ENCODE results near the gene TBCCD1. TPM values are rescaled to one million over a fixed set of nuclear protein-coding genes. Genes with fewer than 3 reads are reported as not detected.

Gene TBCCD1
- total and polyA plus RNA-seq, 2 donors (not counting 3 experiments of a cell fraction or from before 2014, with no cell fraction given): 16.5 to 16.6 TPM

- dilution Hi-C loops (cut with MboI; ENCODE audit: extremely low pct_ligation_motif_present, low sequenced_read_pairs): no loop called here
- H2AFZ ChIP-seq (ENCODE audit: low read depth, low read length): no peak overlapping the region
- H3K9ac ChIP-seq (replicated peaks; ENCODE audit: extremely low read depth, insufficient read depth, low read length): no peak overlapping the region
- no peaks in the 10 kb centered on the region for H3K79me2 ChIP-seq (ENCODE audit: control insufficient read depth, insufficient read depth, low read length)
- no peaks in the 10 kb centered on the region for H3K36me3 ChIP-seq (ENCODE audit: control insufficient read depth in 2 of 2, extremely low read depth in 1 of 2, insufficient read depth in 2 of 2, low read length in 2 of 2)
- H3K9me1 ChIP-seq (replicated peaks; ENCODE audit: control insufficient read depth, extremely low read depth, insufficient read depth, low read length): no peaks in the 10 kb centered on the region
- BruUV-seq (replicated peaks): no TSS peak
- no peak overlapping the region for H3K27ac ChIP-seq (ENCODE audit: insufficient read depth, low read depth, low read length)
- no peak for FAIRE-seq
- intact Hi-C loops (cut with micrococcal nuclease): no loop called here
- POLR2A ChIA-PET: no interaction called here
- H3K27me3 ChIP-seq (ENCODE audit: control insufficient read depth in 2 of 2, insufficient read depth in 2 of 2, low read length in 2 of 2): no peaks in the 10 kb centered on the region
- no peak for TF ChIP-seq MAX (IDR thresholded peaks at IDR 0.05; ENCODE audit: insufficient read depth, insufficient read length)
- TF ChIP-seq GATA2 (IDR thresholded peaks at IDR 0.05; ENCODE audit: insufficient read depth, insufficient read length, low read depth, low read length): no peak
- no peak for TF ChIP-seq POLR2AphosphoS5 (IDR thresholded peaks at IDR 0.05; ENCODE audit: insufficient read depth, low read depth, low read length)
- no peak for TF ChIP-seq EZH2 (IDR thresholded peaks at IDR 0.05; ENCODE audit: borderline replicate concordance, low read depth, low read length, severe bottlenecking)
- TF ChIP-seq MYC (IDR thresholded peaks at IDR 0.05; ENCODE audit: low read depth, low read length): no peak
- no peak for TF ChIP-seq JUN (IDR thresholded peaks at IDR 0.05; ENCODE audit: borderline replicate concordance, insufficient read depth, insufficient read length, low read depth)
- TF ChIP-seq CTCF (IDR thresholded peaks at IDR 0.05; ENCODE audit: extremely low read depth in 1 of 2, insufficient read depth in 1 of 2, low read depth in 1 of 2, low read length in 2 of 2): no peak
- TF ChIP-seq POLR2A (IDR thresholded peaks at IDR 0.05; ENCODE audit: low read depth, low read length): no peak
- no peak for TF ChIP-seq FOS (IDR thresholded peaks at IDR 0.05; ENCODE audit: borderline replicate concordance, insufficient read depth, low read length)
- no peaks in the 10 kb centered on the region for H3K4me1 ChIP-seq (ENCODE audit: control insufficient read depth, extremely low read depth, insufficient read depth, low read length)
- DNase-seq (ENCODE audit: low read depth, low spot score): no peak
- H3K4me2 ChIP-seq (ENCODE audit: insufficient read depth, low read length): no peak overlapping the region
- CTCF ChIA-PET: interaction anchor here (0.6 to 2.0 kb wide), 8 partner anchors 12 to 558 kb away, joined by 3 to 11 read pairs (median 4); no protein-coding TSS in a partner anchor
- H3K4me3 ChIP-seq (replicated peaks in 1 of 3; ENCODE audit: insufficient read depth in 1 of 3, low read depth in 1 of 3, low read length in 3 of 3): no peak overlapping the region
- no peaks in the 10 kb centered on the region for H3K9me3 ChIP-seq (replicated peaks; ENCODE audit: control insufficient read depth, insufficient read depth, low read length)
- H4K20me1 ChIP-seq (replicated peaks; ENCODE audit: control insufficient read depth, extremely low read depth, insufficient read depth, low read length): no peaks in the 10 kb centered on the region
Measured at GRCh38 chr3:186596568-186597287, 29.6 kb upstream of the TBCCD1 start.
